ENCODE results near the gene SLC8B1. TPM values are rescaled to one million over a fixed set of nuclear protein-coding genes. Genes with fewer than 3 reads are reported as not detected.
A peak's percentile ranks its signal among the peaks of the same experiment; 100 is the strongest.

Gene SLC8B1
- total and polyA plus RNA-seq, 2 of the 4 experiments (the other 2 are of a cell fraction), result 4.1 to 10.2 TPM

- Histone ChIP-seq H4K8ac (ENCODE audit: low read depth in 2 of 2, low read length in 2 of 2) (no peak overlapping the region), H3K4me3 (ENCODE audit: insufficient read depth, low read depth, low read length) (no peak overlapping the region), H3K4me1 (ENCODE audit: control insufficient read depth, insufficient read depth, low read length) (peaks cover 14% of the 10 kb centered on the region), H3K79me1 (ENCODE audit: low read depth in 1 of 2, low read length in 2 of 2) (no peaks in the 10 kb centered on the region), H3K23ac (ENCODE audit: low read depth, low read length) (no peak overlapping the region), H2AK5ac (ENCODE audit: low read depth, low read length) (0 out of 2 replicates have a peak overlapping the region, but pooled peaks have one; percentile 76), H3K14ac (replicated peaks; ENCODE audit: low read depth, low read length) (no peak overlapping the region), H3K9me3 (ENCODE audit: control insufficient read depth, insufficient read depth, low read length) (no peaks in the 10 kb centered on the region), H3K4me2 (ENCODE audit: low read depth, low read length) (no peak overlapping the region), H3K56ac (ENCODE audit: extremely low read depth, insufficient read depth, low read length) (no peak overlapping the region), H4K91ac (ENCODE audit: insufficient read depth, low read depth, low read length) (no peak overlapping the region), H3K27ac (ENCODE audit: insufficient read depth, low read length) (no peak overlapping the region), H3K27me3 (ENCODE audit: control insufficient read depth, insufficient read depth, low read length) (no peaks in the 10 kb centered on the region), H3K9ac (ENCODE audit: low read depth, low read length) (no peak overlapping the region), H4K20me1 (ENCODE audit: insufficient read depth, low read length) (no peaks in the 10 kb centered on the region), H2BK5ac (ENCODE audit: low read depth, low read length, poor library complexity, severe bottlenecking) (no peak overlapping the region), H2AFZ (replicated peaks; ENCODE audit: low read length, poor library complexity) (no peak overlapping the region), H2BK20ac (ENCODE audit: low read depth, low read length) (no peak overlapping the region), H2AK9ac (replicated peaks; ENCODE audit: low read depth, low read length, poor library complexity) (no peak overlapping the region), H2BK120ac (ENCODE audit: low read depth, low read length) (no peak overlapping the region), H3K36me3 (ENCODE audit: control insufficient read depth, insufficient read depth, low read length) (peaks cover 9% of the 10 kb centered on the region; the same call in 1 of the 2 replicates), H3K18ac (ENCODE audit: low read depth, low read length) (no peak overlapping the region), H4K5ac (ENCODE audit: low read depth, low read length) (no peak overlapping the region), H2BK15ac (ENCODE audit: low read depth, low read length) (no peak overlapping the region), H3K9me1 (ENCODE audit: insufficient read depth, low read length) (peaks cover 28% of the 10 kb centered on the region), H3K4ac (ENCODE audit: low read depth, low read length) (no peak overlapping the region)
- TF ChIP-seq, protein P1, sequence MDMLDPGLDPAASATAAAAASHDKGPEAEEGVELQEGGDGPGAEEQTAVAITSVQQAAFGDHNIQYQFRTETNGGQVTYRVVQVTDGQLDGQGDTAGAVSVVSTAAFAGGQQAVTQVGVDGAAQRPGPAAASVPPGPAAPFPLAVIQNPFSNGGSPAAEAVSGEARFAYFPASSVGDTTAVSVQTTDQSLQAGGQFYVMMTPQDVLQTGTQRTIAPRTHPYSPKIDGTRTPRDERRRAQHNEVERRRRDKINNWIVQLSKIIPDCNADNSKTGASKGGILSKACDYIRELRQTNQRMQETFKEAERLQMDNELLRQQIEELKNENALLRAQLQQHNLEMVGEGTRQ (IDR thresholded peaks at IDR 0.05; ENCODE audit: low read depth, low read length), result no peak
- TF ChIP-seq MAZ (IDR thresholded peaks at IDR 0.05; ENCODE audit: borderline replicate concordance, low read depth, low read length), result no peak
- TF ChIP-seq FOS (IDR thresholded peaks at IDR 0.05; ENCODE audit: low read depth, low read length), result no peak
- no peak for TF ChIP-seq CEBPB (IDR thresholded peaks at IDR 0.05; ENCODE audit: low read depth, low read length)
- dilution Hi-C loops (cut with HindIII; ENCODE audit: low sequenced_read_pairs, unreplicated experiment), result no loop called here
- WGBS, 2 experiments (ENCODE audit: extremely low coverage in 2 of 2, insufficient read length in 1 of 2), result no CpG with 5 or more reads among the region's 11 CpGs
- intact Hi-C loops (cut with micrococcal nuclease), result no loop called here
- ChIA-PET POLR2A (ENCODE audit: unreplicated experiment) (no interaction called here), CTCF (no interaction called here)
- no TSS peak for BruUV-seq (replicated peaks)
- DNase-seq, result no peak
- in situ Hi-C loops (cut with MboI; ENCODE audit: low sequenced_read_pairs), result no loop called here
- no peak for ATAC-seq (ENCODE audit: low read depth)
These were observed 64.2 kb downstream of the SLC8B1 start for GRCh38 chr12:113270709-113271009.

All from IMR-90 (cell line).